Mammary epithelial cell (primary cell): ENCODE measurements around the gene CYP2R1.

Experiments used
- CTCF ChIP-seq, 2 donors: IDR thresholded peaks in 1 of 2; conservative IDR thresholded peaks in 1 of 2; 2 replicates each; pipeline ENCODE4 v1.5.1; 2011 to 2012; ENCODE audit warnings: inconsistent platforms in 2 of 2, low read length in 2 of 2, mild to moderate bottlenecking in 2 of 2, control low read depth in 1 of 2, low read depth in 1 of 2; ENCODE audit not compliant: insufficient read depth in 1 of 2; ENCODE audit errors: extremely low read depth in 1 of 2
- EZH2 ChIP-seq: IDR thresholded peaks from 2 replicates; pipeline ENCODE4 v1.6.1; 2012; ENCODE audit warnings: low read length, inconsistent platforms, borderline replicate concordance

GRCh38 chr11:14861680-14862079 lies 30.4 kb downstream of the CYP2R1 start:
- TF ChIP-seq CTCF (conservative IDR thresholded peaks at IDR 0.05 in 1 of 2, IDR thresholded peaks at IDR 0.05 in 1 of 2; ENCODE audit: extremely low read depth in 1 of 2, insufficient read depth in 1 of 2, low read depth in 1 of 2, low read length in 2 of 2) (no peak), EZH2 (no peak)
